ENCODE data around the gene ARMC2.

DNA sequence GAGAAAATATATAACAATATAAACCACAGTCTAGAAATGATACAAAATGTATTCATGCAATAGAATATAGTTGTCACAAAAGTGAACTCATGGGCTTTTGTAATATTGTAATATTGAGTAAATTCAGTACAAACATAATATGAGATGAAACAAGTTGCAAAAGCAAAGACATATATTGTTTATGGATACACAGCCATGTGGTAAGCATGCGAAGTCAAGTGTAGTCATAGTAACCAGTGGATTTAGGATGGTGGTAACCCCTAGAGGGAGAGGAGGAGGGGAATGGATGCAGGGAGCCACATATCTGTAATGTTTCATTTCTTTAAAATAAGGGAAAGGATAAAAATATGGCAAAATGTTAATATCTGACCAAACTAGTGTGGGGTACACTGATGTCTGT lies 47.3 kb downstream of the ARMC2 start:
- TF ChIP-seq, protein P1, sequence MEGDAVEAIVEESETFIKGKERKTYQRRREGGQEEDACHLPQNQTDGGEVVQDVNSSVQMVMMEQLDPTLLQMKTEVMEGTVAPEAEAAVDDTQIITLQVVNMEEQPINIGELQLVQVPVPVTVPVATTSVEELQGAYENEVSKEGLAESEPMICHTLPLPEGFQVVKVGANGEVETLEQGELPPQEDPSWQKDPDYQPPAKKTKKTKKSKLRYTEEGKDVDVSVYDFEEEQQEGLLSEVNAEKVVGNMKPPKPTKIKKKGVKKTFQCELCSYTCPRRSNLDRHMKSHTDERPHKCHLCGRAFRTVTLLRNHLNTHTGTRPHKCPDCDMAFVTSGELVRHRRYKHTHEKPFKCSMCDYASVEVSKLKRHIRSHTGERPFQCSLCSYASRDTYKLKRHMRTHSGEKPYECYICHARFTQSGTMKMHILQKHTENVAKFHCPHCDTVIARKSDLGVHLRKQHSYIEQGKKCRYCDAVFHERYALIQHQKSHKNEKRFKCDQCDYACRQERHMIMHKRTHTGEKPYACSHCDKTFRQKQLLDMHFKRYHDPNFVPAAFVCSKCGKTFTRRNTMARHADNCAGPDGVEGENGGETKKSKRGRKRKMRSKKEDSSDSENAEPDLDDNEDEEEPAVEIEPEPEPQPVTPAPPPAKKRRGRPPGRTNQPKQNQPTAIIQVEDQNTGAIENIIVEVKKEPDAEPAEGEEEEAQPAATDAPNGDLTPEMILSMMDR (IDR thresholded peaks at IDR 0.05; ENCODE audit: low read depth, low read length, poor library complexity, severe bottlenecking) = no peak
- TF ChIP-seq EZH2phosphoT487 (IDR thresholded peaks at IDR 0.05; ENCODE audit: borderline replicate concordance, low read length) = no peak

All from DOHH2 (cell line).